Neural cell (in vitro differentiated cells): ENCODE data around the gene BAIAP2L1. TPM values are rescaled to one million over a fixed set of nuclear protein-coding genes. Genes with fewer than 3 reads are reported as not detected.

Source experiments
- H2AFZ ChIP-seq: fragments of 200-600, 300-800 bp; sonication (generic), shearing (Covaris generic); 2 replicates; pipeline ENCODE4 v1.6.0; 2014; ENCODE audit warnings: low read depth, mild to moderate bottlenecking, antibody characterized with exemption, low read length, moderate library complexity
- H3F3A ChIP-seq: fragments of 200-600 bp; shearing (Covaris generic); 2 replicates; pipeline ENCODE4 v1.6.1; 2016; ENCODE audit warnings: mild to moderate bottlenecking, moderate library complexity, mixed read lengths, antibody characterized with exemption, low read length; ENCODE audit not compliant: insufficient read depth, poor library complexity, severe bottlenecking
- H3K27ac ChIP-seq: fragments of 200-600, 300-800 bp; sonication (generic), shearing (Covaris generic); 2 replicates; pipeline ENCODE4 v1.5.1; 2014; ENCODE audit warnings: mild to moderate bottlenecking, low read length, moderate library complexity
- H3K27me3 ChIP-seq: fragments of 300-800, 200-600 bp; sonication (generic), shearing (Covaris generic); 2 replicates; pipeline ENCODE4 v1.6.0; 2014; ENCODE audit warnings: mild to moderate bottlenecking, low read depth, low read length, moderate library complexity; ENCODE audit not compliant: insufficient read depth
- H3K36me3 ChIP-seq: fragments of 300-800, 200-600 bp; sonication (generic), shearing (Covaris generic); 2 replicates; pipeline ENCODE4 v1.5.1; 2014; ENCODE audit warnings: mild to moderate bottlenecking, antibody characterized with exemption, low read length, moderate library complexity; ENCODE audit not compliant: insufficient read depth
- H3K4me2 ChIP-seq: fragments of 300-800, 200-600 bp; sonication (generic), shearing (Covaris generic); 2 replicates; pipeline ENCODE4 v1.6.0; 2014; ENCODE audit warnings: mild to moderate bottlenecking, low read length
- H3K4me3 ChIP-seq: fragments of 300-800, 200-600 bp; sonication (generic), shearing (Covaris generic); 2 replicates; pipeline ENCODE4 v1.5.1; 2014; ENCODE audit warnings: mild to moderate bottlenecking, low read length, moderate library complexity
- H3K79me2 ChIP-seq: fragments of 200-600 bp; shearing (Covaris generic); replicated peaks from 2 replicates; pipeline ENCODE4 v1.6.0; 2014; ENCODE audit warnings: mild to moderate bottlenecking, low read length, moderate library complexity; ENCODE audit not compliant: insufficient read depth
- H3K9ac ChIP-seq: fragments of 300-800, 200-600 bp; sonication (generic), shearing (Covaris generic); 2 replicates; pipeline ENCODE4 v1.6.1; 2016; ENCODE audit warnings: mild to moderate bottlenecking, low read length, mixed read lengths
- H3K9me2 ChIP-seq: fragments of 200-600 bp; shearing (Covaris generic); 2 replicates; pipeline ENCODE4 v1.6.1; 2016; ENCODE audit warnings: mild to moderate bottlenecking, low read length, mixed read lengths; ENCODE audit not compliant: insufficient read depth
- H3K9me3 ChIP-seq: fragments of 200-600, 300-800 bp; sonication (generic), shearing (Covaris generic); 2 replicates; pipeline ENCODE4 v1.6.1; 2016; ENCODE audit warnings: mild to moderate bottlenecking, mixed run types, low read length, moderate library complexity, mixed read lengths
- H4K20me1 ChIP-seq: fragments of 200-600 bp; shearing (Covaris generic); 2 replicates; pipeline ENCODE4 v1.6.1; 2016; ENCODE audit warnings: mild to moderate bottlenecking, mixed run types; ENCODE audit not compliant: insufficient read depth
- CTCF ChIP-seq: fragments of 450-650 bp; IDR thresholded peaks from 2 replicates; pipeline ENCODE4 v1.5.1; 2014; ENCODE audit warnings: antibody characterized with exemption, mild to moderate bottlenecking, moderate library complexity; ENCODE audit not compliant: poor library complexity, severe bottlenecking
- EP300 ChIP-seq: fragments of 450-650 bp; conservative IDR thresholded peaks from 2 replicates; pipeline ENCODE4 v1.6.1; 2014; ENCODE audit warnings: antibody characterized with exemption, mild to moderate bottlenecking, moderate library complexity; ENCODE audit not compliant: poor library complexity, severe bottlenecking
- EZH2 ChIP-seq: fragments of 200-600, 300-800 bp; shearing (Covaris generic), sonication (generic); IDR thresholded peaks from 2 replicates; pipeline ENCODE4 v1.6.1; 2014; ENCODE audit warnings: antibody characterized with exemption, low read length, borderline replicate concordance, mild to moderate bottlenecking; ENCODE audit not compliant: insufficient read depth, poor library complexity, severe bottlenecking
- MXI1 ChIP-seq: fragments of 450-650 bp; conservative IDR thresholded peaks from 2 replicates; pipeline ENCODE4 v1.6.1; 2014; ENCODE audit warnings: antibody characterized with exemption, mild to moderate bottlenecking; ENCODE audit not compliant: poor library complexity, severe bottlenecking
- POLR2AphosphoS5 ChIP-seq: IDR thresholded peaks from 2 replicates; pipeline ENCODE4 v1.6.1; 2012
- RAD21 ChIP-seq: fragments of 450-650 bp; conservative IDR thresholded peaks from 2 replicates; pipeline ENCODE4 v1.6.1; 2014; ENCODE audit warnings: antibody characterized with exemption, mild to moderate bottlenecking, moderate library complexity
- REST ChIP-seq: IDR thresholded peaks from 2 replicates; pipeline ENCODE4 v1.6.1; 2012; ENCODE audit warnings: borderline replicate concordance
- SMC3 ChIP-seq: fragments of 450-650 bp; conservative IDR thresholded peaks from 2 replicates; pipeline ENCODE4 v1.6.1; 2014; ENCODE audit warnings: antibody characterized with exemption, mild to moderate bottlenecking, moderate library complexity; ENCODE audit not compliant: poor library complexity
- TAF1 ChIP-seq: IDR thresholded peaks from 2 replicates; pipeline ENCODE4 v1.6.1; 2012; ENCODE audit warnings: low read depth
- polyA plus RNA-seq: library from polyadenylated mRNA; depleted of rRNA; stranded (reverse); fragments of >200 nt; gene quantifications from 2 replicates; pipeline ENCODE4 v1.2.3, GENCODE V29; 2014

BAIAP2L1 gene
- polyA plus RNA-seq, 1 donor from 2014 or later, result not detected

GRCh38 chr7:98293746-98294145, 107.1 kb downstream of the BAIAP2L1 start:
- Histone ChIP-seq H4K20me1 (no peaks in the 10 kb centered on the region), H3K4me3 (no peak overlapping the region), H3K9me3 (no peaks in the 10 kb centered on the region), H3K36me3 (no peaks in the 10 kb centered on the region), H3K9me2 (no peaks in the 10 kb centered on the region), H3K9ac (no peak overlapping the region), H3K4me2 (no peak overlapping the region), H3F3A (no peaks in the 10 kb centered on the region), H3K27me3 (no peaks in the 10 kb centered on the region), H2AFZ (no peak overlapping the region), H3K27ac (no peak overlapping the region), H3K79me2 (no peaks in the 10 kb centered on the region)
- no peak for TF ChIP-seq EP300
- no peak for TF ChIP-seq POLR2AphosphoS5
- TF ChIP-seq TAF1, result no peak
- no peak for TF ChIP-seq SMC3
- no peak for TF ChIP-seq MXI1
- no peak for TF ChIP-seq EZH2
- TF ChIP-seq RAD21, result no peak
- TF ChIP-seq CTCF, result no peak
- no peak for TF ChIP-seq REST

GRCh38 chr7:98293265-98293664, 107.6 kb downstream of the BAIAP2L1 start:
- no peaks in the 10 kb centered on the region for H3K9me3 ChIP-seq
- no peak overlapping the region for H3K4me3 ChIP-seq
- no peaks in the 10 kb centered on the region for H3K27me3 ChIP-seq
- H3K36me3 ChIP-seq, result no peaks in the 10 kb centered on the region
- no peaks in the 10 kb centered on the region for H4K20me1 ChIP-seq
- no peaks in the 10 kb centered on the region for H3K79me2 ChIP-seq
- H3K27ac ChIP-seq, result no peak overlapping the region
- no peak for TF ChIP-seq EZH2
- no peak for TF ChIP-seq MXI1
- no peak for TF ChIP-seq SMC3
- no peak for TF ChIP-seq TAF1
- no peak for TF ChIP-seq CTCF
- TF ChIP-seq REST, result no peak
- no peaks in the 10 kb centered on the region for H3K9me2 ChIP-seq
- no peak overlapping the region for H3K9ac ChIP-seq
- H3K4me2 ChIP-seq, result no peak overlapping the region
- no peaks in the 10 kb centered on the region for H3F3A ChIP-seq
- no peak overlapping the region for H2AFZ ChIP-seq
